Adipocyte (in vitro differentiated cells): ENCODE results near the gene RNF169.

Experiments used
- DNase-seq: peaks from one replicate; pipeline ENCODE4 v3.0.0-alpha.2; 2015; ENCODE audit warnings: low read depth
- H3K27me3 ChIP-seq: replicated peaks from 2 replicates; pipeline ENCODE4 v1.7.0; 2013; ENCODE audit warnings: mild to moderate bottlenecking, low read length, moderate library complexity; ENCODE audit not compliant: control insufficient read depth, insufficient read depth
- H3K36me3 ChIP-seq: 2 replicates; pipeline ENCODE4 v1.7.0; 2013; ENCODE audit warnings: low read length, mild to moderate bottlenecking, moderate library complexity; ENCODE audit not compliant: control insufficient read depth, insufficient read depth, severe bottlenecking
- H3K4me1 ChIP-seq: 2 replicates; pipeline ENCODE4 v1.7.0; 2013; ENCODE audit warnings: mild to moderate bottlenecking, low read length, moderate library complexity; ENCODE audit not compliant: control insufficient read depth, insufficient read depth
- H3K4me3 ChIP-seq: 2 replicates; pipeline ENCODE4 v1.7.0; 2013; ENCODE audit warnings: mild to moderate bottlenecking, low read length, moderate library complexity
- H3K9ac ChIP-seq: 2 replicates; pipeline ENCODE4 v1.7.0; 2013; ENCODE audit warnings: mild to moderate bottlenecking, low read length, moderate library complexity
- H3K9me3 ChIP-seq: 2 replicates; pipeline ENCODE4 v1.7.0; 2013; ENCODE audit warnings: mild to moderate bottlenecking, low read length, moderate library complexity; ENCODE audit not compliant: control insufficient read depth

The RNF169 gene, protein sequence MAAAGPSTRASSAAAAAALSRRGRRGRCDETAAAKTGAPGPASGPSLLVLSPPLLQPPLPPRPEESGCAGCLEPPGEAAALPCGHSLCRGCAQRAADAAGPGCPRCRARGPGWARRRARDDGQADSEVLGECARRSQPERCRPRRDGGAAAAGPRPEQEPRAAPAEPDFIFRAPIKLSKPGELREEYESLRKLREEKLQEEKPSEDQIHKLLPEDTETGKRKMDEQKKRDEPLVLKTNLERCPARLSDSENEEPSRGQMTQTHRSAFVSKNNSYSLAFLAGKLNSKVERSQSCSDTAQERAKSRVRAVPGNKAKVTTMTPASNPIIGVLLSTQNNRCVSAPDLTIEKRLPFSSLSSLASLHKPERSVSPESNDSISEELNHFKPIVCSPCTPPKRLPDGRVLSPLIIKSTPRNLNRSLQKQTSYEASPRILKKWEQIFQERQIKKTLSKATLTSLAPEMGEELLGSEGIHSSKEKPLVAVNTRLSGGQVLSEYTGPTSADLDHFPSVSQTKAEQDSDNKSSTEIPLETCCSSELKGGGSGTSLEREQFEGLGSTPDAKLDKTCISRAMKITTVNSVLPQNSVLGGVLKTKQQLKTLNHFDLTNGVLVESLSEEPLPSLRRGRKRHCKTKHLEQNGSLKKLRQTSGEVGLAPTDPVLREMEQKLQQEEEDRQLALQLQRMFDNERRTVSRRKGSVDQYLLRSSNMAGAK

DNA sequence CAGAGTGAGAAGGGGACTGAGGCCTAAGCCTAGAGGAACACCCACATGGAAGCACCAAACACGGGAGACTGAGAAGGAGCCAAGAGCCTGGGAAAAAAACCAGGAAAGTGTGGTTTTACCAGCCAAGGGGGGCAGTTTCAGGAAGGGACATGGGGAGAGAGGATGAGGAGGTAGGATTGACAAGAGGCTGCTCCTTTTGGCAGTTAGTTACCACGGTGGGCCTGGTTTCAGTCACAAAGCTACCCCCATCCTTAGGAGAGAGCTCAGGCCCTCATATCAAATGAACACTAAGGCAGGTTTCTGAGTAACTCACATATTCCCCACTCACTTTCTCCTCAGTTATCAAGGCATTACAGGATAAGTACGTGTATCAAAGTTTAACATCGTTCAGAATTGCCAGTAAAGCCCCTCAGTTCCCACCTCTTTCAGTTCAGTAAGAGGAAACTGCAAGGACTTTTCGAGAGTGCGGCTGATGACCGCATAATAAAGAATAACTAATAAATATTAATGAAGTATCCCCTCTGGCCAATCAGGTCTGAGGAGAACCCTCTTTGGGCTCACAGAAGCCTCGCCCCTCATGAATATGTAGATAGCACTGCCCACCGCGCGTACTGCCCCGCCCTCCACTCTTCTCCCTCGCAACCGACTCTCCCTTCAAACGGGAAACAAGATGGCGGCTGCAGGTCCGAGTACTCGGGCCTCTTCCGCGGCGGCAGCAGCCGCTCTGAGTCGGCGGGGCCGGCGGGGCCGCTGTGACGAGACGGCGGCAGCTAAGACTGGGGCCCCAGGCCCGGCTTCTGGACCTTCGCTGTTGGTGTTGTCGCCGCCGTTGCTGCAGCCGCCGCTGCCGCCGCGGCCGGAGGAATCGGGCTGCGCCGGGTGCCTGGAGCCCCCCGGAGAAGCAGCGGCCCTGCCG, at the start of gene RNF169:
TSS of gene RNF169 (plus strand) at position 639 of the 916 bp plus-strand sequence. CDS start at position 671, 32 bp downstream.
- no peaks in the 10 kb centered on the region for H3K27me3 ChIP-seq
- DNase-seq = peak; percentile 99
- peaks cover 25% of the 10 kb centered on the region for H3K4me1 ChIP-seq
- H3K9me3 ChIP-seq = no peaks in the 10 kb centered on the region
- H3K4me3 ChIP-seq = peak within 1 kb of the TSS; percentile 95
- peak within 1 kb of the TSS; percentile 92 for H3K9ac ChIP-seq
- no peaks in the 10 kb centered on the region for H3K36me3 ChIP-seq

DNA sequence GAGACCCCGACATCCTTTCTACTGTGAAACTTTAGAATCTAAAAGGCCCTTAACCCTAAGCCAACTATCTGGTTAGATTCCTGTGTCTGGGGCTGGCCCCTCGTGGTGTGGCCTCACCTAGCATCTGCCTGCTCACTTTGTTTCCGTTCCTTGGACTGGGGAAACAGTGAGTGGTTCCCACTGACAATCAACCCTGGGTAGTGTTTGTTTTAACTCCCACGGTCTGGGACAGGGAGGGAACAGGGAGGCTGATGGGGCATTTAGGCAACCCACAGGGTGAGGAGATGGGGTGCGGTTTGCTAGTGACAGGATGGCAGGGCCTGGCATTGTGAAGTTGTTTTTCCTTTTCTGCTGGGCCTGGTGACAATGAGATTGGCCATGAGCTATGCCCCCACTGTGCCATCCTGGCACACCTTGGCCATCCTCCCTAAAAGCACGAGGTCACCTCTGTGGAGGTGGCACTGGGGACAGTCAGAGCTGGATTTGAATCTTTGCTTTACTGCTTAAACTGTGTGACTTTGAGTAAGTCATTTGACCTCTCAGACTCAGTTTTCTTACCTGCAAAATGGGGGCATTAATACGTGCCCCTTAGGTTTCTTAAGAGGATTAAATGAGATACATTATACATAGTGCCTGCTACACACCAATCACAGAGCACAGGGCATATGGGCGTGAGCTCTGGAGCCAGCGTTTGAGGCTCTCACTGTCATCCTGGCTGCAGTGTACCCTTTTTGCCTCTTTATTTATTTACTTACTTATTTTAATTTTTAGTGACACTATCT, 48.8 kb upstream of the RNF169 start:
- no peak overlapping the region for H3K9ac ChIP-seq
- no peaks in the 10 kb centered on the region for H3K9me3 ChIP-seq
- DNase-seq = no peak
- no peaks in the 10 kb centered on the region for H3K36me3 ChIP-seq
- no peak overlapping the region for H3K4me3 ChIP-seq
- H3K27me3 ChIP-seq = no peaks in the 10 kb centered on the region
- peaks cover 28% of the 10 kb centered on the region for H3K4me1 ChIP-seq

DNA sequence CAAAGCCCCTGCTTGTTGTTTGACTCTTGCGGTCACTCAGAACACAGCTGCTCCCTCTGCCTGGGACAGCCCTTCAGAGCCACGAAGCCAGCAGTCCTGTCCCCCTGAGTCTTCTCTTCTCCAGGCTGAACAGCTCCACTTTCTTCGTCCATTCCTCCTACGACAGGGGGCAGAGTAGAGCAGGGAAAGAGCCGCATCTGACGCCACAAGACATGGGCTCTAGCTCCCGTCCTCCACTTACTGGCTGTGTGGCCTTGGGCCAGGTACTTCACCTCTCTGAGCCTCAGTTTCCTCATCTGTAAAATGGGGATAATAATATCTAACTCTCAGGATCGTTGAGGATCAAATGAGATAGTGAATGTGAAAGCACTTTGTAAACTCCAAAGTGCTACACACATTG, 47.3 kb upstream of the RNF169 start:
- no peaks in the 10 kb centered on the region for H3K9me3 ChIP-seq
- H3K36me3 ChIP-seq = no peaks in the 10 kb centered on the region
- H3K4me1 ChIP-seq = peaks cover 20% of the 10 kb centered on the region
- DNase-seq = no peak
- no peak overlapping the region for H3K9ac ChIP-seq
- H3K4me3 ChIP-seq = no peak overlapping the region
- no peaks in the 10 kb centered on the region for H3K27me3 ChIP-seq

DNA sequence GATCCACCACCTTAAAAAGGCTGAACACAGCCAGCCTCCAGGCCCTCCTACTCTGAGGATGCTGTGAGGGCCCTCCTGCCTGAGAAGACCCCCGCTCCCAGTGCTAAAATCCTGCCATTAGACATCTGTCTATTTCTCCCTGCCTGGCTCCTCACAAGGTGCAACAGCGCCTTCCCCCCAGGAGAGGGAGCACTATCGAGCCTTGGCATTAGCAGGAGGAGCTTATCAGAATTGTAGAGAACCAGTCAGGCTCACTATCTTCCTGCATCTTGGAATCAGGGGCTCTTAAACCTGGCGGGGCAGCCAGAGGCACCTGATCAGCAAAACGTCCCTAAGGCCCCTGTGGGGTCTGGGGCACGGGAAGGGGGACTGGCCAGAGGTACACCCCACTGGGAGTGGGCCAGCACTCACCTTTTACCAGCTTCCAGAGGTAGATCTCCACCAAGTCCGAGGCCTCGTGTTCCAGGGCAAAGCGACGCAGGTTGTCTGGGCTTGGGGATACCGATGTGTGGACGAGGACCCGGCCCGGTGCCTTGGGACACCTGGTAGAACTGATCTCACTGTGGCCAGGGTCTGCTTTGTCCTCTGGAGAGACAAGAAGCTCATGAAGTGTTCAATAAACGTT, 46.2 kb upstream of the RNF169 start:
- H3K36me3 ChIP-seq = no peaks in the 10 kb centered on the region
- H3K4me3 ChIP-seq = no peak overlapping the region
- H3K9me3 ChIP-seq = no peaks in the 10 kb centered on the region
- peak; percentile 84 for DNase-seq
- H3K9ac ChIP-seq = no peak overlapping the region
- no peaks in the 10 kb centered on the region for H3K27me3 ChIP-seq
- H3K4me1 ChIP-seq = peaks cover 9% of the 10 kb centered on the region

DNA sequence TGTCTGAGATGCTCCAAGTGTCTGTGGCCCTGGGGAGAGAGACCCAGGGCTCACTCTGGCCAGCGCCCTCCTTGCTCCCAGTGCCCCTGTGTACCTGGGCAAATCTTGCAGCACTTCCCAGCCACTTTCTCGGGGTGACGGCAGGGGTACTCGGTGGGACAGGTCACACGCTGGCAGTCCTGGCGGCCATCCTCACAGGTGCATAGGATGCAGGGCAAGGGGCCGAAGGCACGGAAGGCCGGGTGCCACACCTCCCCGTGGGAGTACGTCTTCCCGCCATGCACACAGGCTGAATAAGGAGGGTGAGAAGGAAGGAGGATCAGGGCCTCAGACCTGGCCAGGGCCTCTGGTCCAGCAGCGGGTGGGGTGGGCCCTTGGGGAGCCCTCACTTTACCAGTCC, 45.4 kb upstream of the RNF169 start:
- Histone ChIP-seq H3K9ac (no peak overlapping the region), H3K4me3 (no peak overlapping the region), H3K27me3 (peaks cover 4% of the 10 kb centered on the region), H3K9me3 (no peaks in the 10 kb centered on the region), H3K36me3 (no peaks in the 10 kb centered on the region), H3K4me1 (peaks cover 7% of the 10 kb centered on the region)
- no peak for DNase-seq

DNA sequence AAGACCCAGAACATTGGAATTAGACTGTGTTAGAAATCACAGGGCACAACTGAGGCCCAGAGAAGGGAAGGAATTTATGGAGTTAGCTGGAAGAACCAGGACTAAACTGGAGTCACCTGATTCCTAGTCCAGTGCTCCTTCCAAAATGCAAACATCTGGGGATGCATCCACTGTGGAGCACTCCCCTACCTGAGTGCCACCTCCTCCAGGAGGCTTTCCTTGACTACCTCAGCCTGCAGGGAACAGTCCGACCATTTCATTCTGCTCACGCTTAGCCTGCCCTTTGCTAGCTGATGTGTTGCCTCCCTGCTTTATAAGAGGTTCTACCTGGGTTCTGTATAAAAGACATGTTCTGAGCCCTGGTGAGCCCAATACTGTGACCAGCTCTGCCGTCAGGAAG, 41.5 kb upstream of the RNF169 start:
- no peaks in the 10 kb centered on the region for H3K9me3 ChIP-seq

DNA sequence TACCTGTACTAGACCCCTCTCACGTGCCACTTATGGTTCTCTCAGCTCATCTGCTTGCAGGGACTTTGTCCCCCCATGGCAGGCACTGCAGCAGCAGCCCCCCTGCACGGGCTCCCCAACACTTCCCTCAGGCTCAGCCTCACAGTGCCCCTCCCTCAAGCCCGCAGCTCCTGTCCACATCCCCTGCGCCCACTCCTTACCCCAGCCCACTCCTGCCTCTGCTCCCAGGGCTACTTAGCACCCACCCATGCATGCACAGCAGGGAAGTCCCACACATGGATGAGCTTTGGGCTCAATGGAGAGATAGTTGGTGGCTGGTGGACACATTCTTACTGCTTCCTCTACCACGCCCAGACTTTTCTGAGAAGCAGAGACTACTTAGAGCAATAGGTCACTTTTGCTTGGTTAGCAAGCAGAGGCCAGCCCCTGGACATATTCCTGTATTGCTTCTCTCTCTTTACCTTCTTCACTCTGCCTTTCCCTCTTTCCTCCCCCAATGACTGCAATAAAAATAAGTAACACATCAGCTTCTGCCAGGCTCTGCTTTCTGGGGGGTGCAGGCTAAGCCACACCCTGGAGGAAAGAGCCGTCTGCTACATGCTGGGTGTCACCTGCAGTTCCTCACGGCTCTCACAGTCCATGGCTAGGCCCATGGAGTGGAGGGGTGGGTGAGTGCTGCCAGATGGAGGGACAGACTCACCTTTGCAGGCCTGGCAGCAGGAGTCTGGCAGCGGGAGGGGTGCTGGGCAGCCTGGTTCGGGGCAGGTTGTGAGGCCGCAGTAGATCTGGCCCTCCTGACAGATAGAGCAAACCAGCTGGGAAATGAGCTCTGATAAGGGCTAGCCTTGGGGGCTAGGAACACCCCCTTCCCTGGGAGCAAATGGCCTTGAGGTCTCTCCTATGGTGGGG, 40.8 kb upstream of the RNF169 start:
- Histone ChIP-seq H3K9me3 (no peaks in the 10 kb centered on the region), H3K27me3 (peaks cover 8% of the 10 kb centered on the region), H3K36me3 (no peaks in the 10 kb centered on the region), H3K9ac (no peak overlapping the region), H3K4me3 (no peak overlapping the region), H3K4me1 (peaks cover 8% of the 10 kb centered on the region)
- no peak for DNase-seq

More for the DNA sequence above, 41.5 kb upstream of the RNF169 start:
- DNase-seq = no peak
- peaks cover 4% of the 10 kb centered on the region for H3K27me3 ChIP-seq
- H3K4me3 ChIP-seq = no peak overlapping the region
- H3K4me1 ChIP-seq = peaks cover 8% of the 10 kb centered on the region
- no peaks in the 10 kb centered on the region for H3K36me3 ChIP-seq
- H3K9ac ChIP-seq = no peak overlapping the region

DNA sequence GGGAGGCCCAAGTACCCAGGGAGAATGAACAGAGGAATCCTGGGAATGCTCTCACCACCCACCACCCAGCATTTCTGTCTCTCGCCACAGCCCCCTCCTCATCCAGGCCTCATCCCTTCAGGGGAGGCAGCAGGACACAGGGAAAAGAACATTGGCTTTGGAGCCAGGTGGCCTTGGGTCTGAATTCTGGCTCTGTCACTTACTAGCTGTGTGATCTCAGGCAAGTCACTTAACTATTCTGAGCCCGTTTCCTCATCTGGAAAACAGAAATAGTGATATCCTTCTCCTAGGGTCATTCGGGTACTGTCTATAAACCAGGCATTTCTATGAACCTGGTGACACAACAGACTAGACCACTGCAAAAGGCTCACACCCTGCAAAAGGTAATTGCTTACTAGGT, 39.5 kb upstream of the RNF169 start:
- no peaks in the 10 kb centered on the region for H3K36me3 ChIP-seq
- H3K9ac ChIP-seq = no peak overlapping the region
- peaks cover 8% of the 10 kb centered on the region for H3K27me3 ChIP-seq
- no peak overlapping the region for H3K4me3 ChIP-seq
- peaks cover 8% of the 10 kb centered on the region for H3K4me1 ChIP-seq
- no peaks in the 10 kb centered on the region for H3K9me3 ChIP-seq
- no peak for DNase-seq

DNA sequence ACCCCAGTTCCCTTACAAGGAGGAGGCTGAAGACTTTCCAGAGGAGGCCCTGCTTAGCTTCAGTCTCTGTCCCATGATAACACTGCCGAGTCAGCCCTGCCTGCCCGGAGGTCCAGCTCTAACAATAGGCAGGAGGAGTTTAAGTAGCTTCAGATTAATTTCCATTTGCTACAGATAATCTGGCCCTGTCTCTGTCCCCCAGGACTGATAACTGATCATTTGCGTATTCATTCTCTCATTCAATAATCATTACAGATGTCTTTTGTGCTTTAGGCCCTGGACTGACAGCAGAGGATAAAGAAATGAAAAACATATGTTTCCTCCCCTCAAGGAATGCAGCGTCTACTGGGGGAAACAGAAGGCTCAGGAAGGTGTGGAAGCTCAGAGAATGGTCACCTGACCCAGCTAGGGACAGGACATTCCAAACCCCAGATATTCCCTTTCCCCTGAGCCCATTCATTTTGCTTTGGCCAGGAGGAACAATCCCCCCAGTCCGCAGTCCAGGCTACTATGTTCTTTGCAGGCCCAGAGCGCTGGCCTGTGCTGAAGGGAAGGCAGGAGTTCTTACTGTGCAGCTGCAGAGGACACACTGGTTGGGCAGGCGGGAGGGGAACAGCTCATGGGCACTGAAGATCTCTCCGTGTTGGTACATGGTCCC, 38.2 kb upstream of the RNF169 start:
- no peaks in the 10 kb centered on the region for H3K36me3 ChIP-seq
- H3K4me3 ChIP-seq = no peak overlapping the region
- H3K27me3 ChIP-seq = peaks cover 8% of the 10 kb centered on the region
- H3K9me3 ChIP-seq = no peaks in the 10 kb centered on the region
- DNase-seq = peak; percentile 61
- H3K4me1 ChIP-seq = peaks cover 8% of the 10 kb centered on the region
- no peak overlapping the region for H3K9ac ChIP-seq
